ENCODE data around the gene PRR20G.
"Not testable (repeated sequence)": the region's sequence is repeated elsewhere in the genome, so short reads cannot be mapped to it uniquely, and the experiment has no call there.

DNA sequence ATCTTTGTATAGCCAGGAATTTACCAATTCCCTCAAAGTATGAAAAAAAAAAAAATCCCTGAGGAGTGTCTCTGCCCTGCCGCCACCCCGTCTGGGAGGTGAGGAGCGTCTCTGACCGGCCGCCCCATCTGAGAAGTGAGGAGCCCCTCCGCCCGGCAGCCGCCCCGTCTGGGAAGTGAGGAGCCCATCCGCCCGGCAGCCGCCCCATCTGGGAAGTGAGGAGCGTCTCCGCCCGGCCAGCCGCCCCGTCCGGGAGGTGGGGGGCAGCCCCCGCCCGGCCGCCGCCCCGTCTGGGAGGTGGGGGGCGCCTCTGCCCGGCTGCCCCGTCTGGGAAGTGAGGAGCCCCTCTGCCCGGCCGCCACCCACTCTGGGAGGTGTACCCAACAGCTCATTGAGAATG, 21.0 kb upstream of the PRR20G start:
- not testable (repeated sequence) for TF ChIP-seq CTCF (IDR thresholded peaks at IDR 0.05; ENCODE audit: poor library complexity); EZH2 (IDR thresholded peaks at IDR 0.05; ENCODE audit: borderline replicate concordance)
